ENCODE data around the gene KRT79. TPM values are rescaled to one million over a fixed set of nuclear protein-coding genes. Genes with fewer than 3 reads are reported as not detected.

Gene KRT79
- total RNA-seq, 1 donor from 2014 or later: not detected

DNA sequence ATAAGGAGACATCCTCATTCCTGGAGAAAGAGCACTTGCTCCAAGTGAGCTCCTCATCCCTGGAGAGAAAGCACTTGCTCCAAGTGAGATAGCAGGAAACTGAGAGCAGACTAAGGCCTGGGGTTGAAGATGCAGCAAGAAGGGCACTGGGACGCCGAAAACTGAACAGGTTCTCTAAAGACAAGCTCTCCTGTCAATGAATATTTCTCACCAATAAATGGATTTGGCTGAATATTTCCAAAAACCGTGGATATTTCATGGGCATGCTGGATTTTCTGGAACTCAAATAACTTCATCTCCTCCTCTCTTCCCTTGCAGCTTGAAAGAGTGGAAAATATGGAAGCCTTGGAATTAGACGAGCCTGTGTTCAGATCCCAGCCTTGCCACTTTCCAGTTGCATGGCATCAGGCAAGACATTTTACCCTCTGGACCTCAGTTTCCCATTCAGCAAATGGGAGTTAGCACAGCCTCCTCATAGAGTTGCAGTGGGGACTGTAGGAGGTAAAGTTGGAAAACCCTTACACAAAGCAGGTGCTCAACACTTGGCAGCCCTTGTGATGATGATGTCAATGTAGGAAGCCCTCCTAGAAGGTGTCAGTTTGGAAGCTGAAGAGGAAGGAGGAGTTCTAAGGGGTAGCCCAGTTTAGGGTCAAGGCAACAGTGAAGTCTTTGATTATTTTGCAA lies 52.6 kb downstream of the KRT79 start:
- no peak overlapping the region for H3K4me3 Mint-ChIP-seq
- TF ChIP-seq, protein P1, sequence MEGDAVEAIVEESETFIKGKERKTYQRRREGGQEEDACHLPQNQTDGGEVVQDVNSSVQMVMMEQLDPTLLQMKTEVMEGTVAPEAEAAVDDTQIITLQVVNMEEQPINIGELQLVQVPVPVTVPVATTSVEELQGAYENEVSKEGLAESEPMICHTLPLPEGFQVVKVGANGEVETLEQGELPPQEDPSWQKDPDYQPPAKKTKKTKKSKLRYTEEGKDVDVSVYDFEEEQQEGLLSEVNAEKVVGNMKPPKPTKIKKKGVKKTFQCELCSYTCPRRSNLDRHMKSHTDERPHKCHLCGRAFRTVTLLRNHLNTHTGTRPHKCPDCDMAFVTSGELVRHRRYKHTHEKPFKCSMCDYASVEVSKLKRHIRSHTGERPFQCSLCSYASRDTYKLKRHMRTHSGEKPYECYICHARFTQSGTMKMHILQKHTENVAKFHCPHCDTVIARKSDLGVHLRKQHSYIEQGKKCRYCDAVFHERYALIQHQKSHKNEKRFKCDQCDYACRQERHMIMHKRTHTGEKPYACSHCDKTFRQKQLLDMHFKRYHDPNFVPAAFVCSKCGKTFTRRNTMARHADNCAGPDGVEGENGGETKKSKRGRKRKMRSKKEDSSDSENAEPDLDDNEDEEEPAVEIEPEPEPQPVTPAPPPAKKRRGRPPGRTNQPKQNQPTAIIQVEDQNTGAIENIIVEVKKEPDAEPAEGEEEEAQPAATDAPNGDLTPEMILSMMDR (conservative IDR thresholded peaks at IDR 0.05): no peak
- DNase-seq (ENCODE audit: extremely low spot score, unreplicated experiment): no peak
- H3K27ac Mint-ChIP-seq: no peak overlapping the region
- peaks cover 44% of the 10 kb centered on the region for H3K27me3 Mint-ChIP-seq
- H3K9me3 Mint-ChIP-seq: peaks cover 4% of the 10 kb centered on the region
- no peaks in the 10 kb centered on the region for H3K4me1 Mint-ChIP-seq (ENCODE audit: unreplicated experiment)
- H3K36me3 Mint-ChIP-seq: no peaks in the 10 kb centered on the region

- DNase-seq (ENCODE audit: extremely low spot score, unreplicated experiment): no peak
- no peaks in the 10 kb centered on the region for H3K4me1 Mint-ChIP-seq (ENCODE audit: unreplicated experiment)
- H3K27me3 Mint-ChIP-seq: peaks cover 48% of the 10 kb centered on the region
- H3K27ac Mint-ChIP-seq: no peak overlapping the region
- H3K9me3 Mint-ChIP-seq: no peaks in the 10 kb centered on the region
- TF ChIP-seq, protein P1 (conservative IDR thresholded peaks at IDR 0.05): no peak
- H3K36me3 Mint-ChIP-seq: no peaks in the 10 kb centered on the region
- H3K4me3 Mint-ChIP-seq: no peak overlapping the region
Measured at GRCh38 chr12:52779914-52780313, 54.2 kb downstream of the KRT79 start.

GRCh38 chr12:52778833-52779232 lies 55.3 kb downstream of the KRT79 start:
- no peaks in the 10 kb centered on the region for H3K4me1 Mint-ChIP-seq (ENCODE audit: unreplicated experiment)
- no peaks in the 10 kb centered on the region for H3K9me3 Mint-ChIP-seq
- H3K27me3 Mint-ChIP-seq: peaks cover 46% of the 10 kb centered on the region
- DNase-seq (ENCODE audit: extremely low spot score, unreplicated experiment): no peak
- no peak overlapping the region for H3K27ac Mint-ChIP-seq
- no peaks in the 10 kb centered on the region for H3K36me3 Mint-ChIP-seq
- H3K4me3 Mint-ChIP-seq: no peak overlapping the region
- TF ChIP-seq, protein P1 (conservative IDR thresholded peaks at IDR 0.05): no peak

GRCh38 chr12:52777566-52777965 lies 56.5 kb downstream of the KRT79 start:
- H3K27me3 Mint-ChIP-seq: peaks cover 56% of the 10 kb centered on the region
- DNase-seq (ENCODE audit: extremely low spot score, unreplicated experiment): no peak
- no peak overlapping the region for H3K4me3 Mint-ChIP-seq
- no peaks in the 10 kb centered on the region for H3K36me3 Mint-ChIP-seq
- no peaks in the 10 kb centered on the region for H3K9me3 Mint-ChIP-seq
- no peaks in the 10 kb centered on the region for H3K4me1 Mint-ChIP-seq (ENCODE audit: unreplicated experiment)
- no peak overlapping the region for H3K27ac Mint-ChIP-seq
- TF ChIP-seq, protein P1 (conservative IDR thresholded peaks at IDR 0.05): no peak

GRCh38 chr12:52776913-52777395 lies 57.2 kb downstream of the KRT79 start, which contains the start of gene KRT76:
Gene KRT76, minus strand, starts transcription at chr12:52777345. Its CDS starts 54 bp downstream, at chr12:52777291.
- TF ChIP-seq, protein P1 (conservative IDR thresholded peaks at IDR 0.05): no peak
- no peaks in the 10 kb centered on the region for H3K4me1 Mint-ChIP-seq (ENCODE audit: unreplicated experiment)
- peaks cover 59% of the 10 kb centered on the region for H3K27me3 Mint-ChIP-seq
- H3K4me3 Mint-ChIP-seq: no peak within 1 kb of the TSS
- H3K27ac Mint-ChIP-seq: no peak within 1 kb of the TSS
- no peaks in the 10 kb centered on the region for H3K9me3 Mint-ChIP-seq
- no peaks in the 10 kb centered on the region for H3K36me3 Mint-ChIP-seq
- DNase-seq (ENCODE audit: extremely low spot score, unreplicated experiment): no peak
